OCI-LY1 (cell line): Measurements from ENCODE around the gene TENM4.

Source experiments
- H2AFZ ChIP-seq: fragments of 200-600 bp; sonication (generic), shearing (Covaris generic); 2 replicates; pipeline ENCODE4 v1.6.0; 2014; ENCODE audit warnings: antibody characterized with exemption, mild to moderate bottlenecking, low read length
- H3F3A ChIP-seq: fragments of 200-600 bp; sonication (generic), shearing (Covaris generic); 2 replicates; pipeline ENCODE4 v1.6.0; 2014; ENCODE audit warnings: mild to moderate bottlenecking, antibody characterized with exemption, low read length, moderate library complexity; ENCODE audit not compliant: insufficient read depth
- H3K27ac ChIP-seq: fragments of 200-600 bp; sonication (generic); 2 replicates; pipeline ENCODE4 v1.5.1; 2014; ENCODE audit warnings: low read length, mixed run types, mild to moderate bottlenecking, low read depth; ENCODE audit not compliant: poor library complexity, severe bottlenecking
- H3K27me3 ChIP-seq: fragments of 200-600 bp; sonication (generic); 2 replicates; pipeline ENCODE4 v1.6.0; 2014; ENCODE audit warnings: antibody characterized with exemption, mild to moderate bottlenecking, low read length, moderate library complexity; ENCODE audit not compliant: insufficient read depth
- H3K36me3 ChIP-seq: fragments of 200-600 bp; sonication (generic); 2 replicates; pipeline ENCODE4 v1.6.1; 2014; ENCODE audit warnings: mild to moderate bottlenecking, antibody characterized with exemption, low read length, moderate library complexity, mixed read lengths; ENCODE audit not compliant: insufficient read depth
- H3K4me1 ChIP-seq: fragments of 200-600 bp; sonication (generic); 2 replicates; pipeline ENCODE4 v1.5.1; 2014; ENCODE audit warnings: mild to moderate bottlenecking, low read length, moderate library complexity; ENCODE audit not compliant: insufficient read depth, severe bottlenecking
- H3K4me2 ChIP-seq: fragments of 200-600 bp; sonication (generic), shearing (Covaris generic); 2 replicates; pipeline ENCODE4 v1.6.1; 2014; ENCODE audit warnings: low read length
- H3K4me3 ChIP-seq: fragments of 200-600 bp; sonication (generic); 2 replicates; pipeline ENCODE4 v1.5.1; 2014; ENCODE audit warnings: low read length, low read depth, mild to moderate bottlenecking, mixed read lengths; ENCODE audit not compliant: poor library complexity, severe bottlenecking
- H3K79me2 ChIP-seq: fragments of 200-600 bp; shearing (Covaris generic); 2 replicates; pipeline ENCODE4 v1.6.1; 2016; ENCODE audit warnings: mixed run types, low read length, mixed read lengths; ENCODE audit not compliant: insufficient read depth
- H3K9ac ChIP-seq: fragments of 200-600 bp; sonication (generic), shearing (Covaris generic); 2 replicates; pipeline ENCODE4 v1.6.1; 2014; ENCODE audit warnings: mild to moderate bottlenecking, low read length, mixed read lengths
- H3K9me2 ChIP-seq: fragments of 200-600 bp; sonication (generic), shearing (Covaris generic); 2 replicates; pipeline ENCODE4 v1.6.1; 2014; ENCODE audit warnings: low read depth, mild to moderate bottlenecking, low read length, mixed read lengths
- H3K9me3 ChIP-seq: fragments of 200-600 bp; shearing (Covaris generic); 2 replicates; pipeline ENCODE4 v1.6.1; 2014; ENCODE audit warnings: low read length, mixed read lengths
- H4K20me1 ChIP-seq: fragments of 200-600 bp; sonication (generic), shearing (Covaris generic); 2 replicates; pipeline ENCODE4 v1.6.0; 2016; ENCODE audit warnings: mild to moderate bottlenecking, low read length; ENCODE audit not compliant: insufficient read depth
- EZH2 ChIP-seq: fragments of 200-600 bp; sonication (generic), shearing (Covaris generic); IDR thresholded peaks from 2 replicates; pipeline ENCODE4 v1.8.0; 2017; ENCODE audit warnings: borderline replicate concordance, mixed run types, mild to moderate bottlenecking, antibody characterized with exemption, low read length, moderate library complexity, mixed read lengths
- TF ChIP-seq, protein P1 (sequence below): fragments of 200-600 bp; sonication (generic), shearing (Covaris generic); IDR thresholded peaks from 2 replicates; pipeline ENCODE4 v1.5.1; 2017; ENCODE audit warnings: mild to moderate bottlenecking, antibody characterized with exemption, low read length, moderate library complexity, mixed read lengths

The TENM4 gene

GRCh38 chr11:78730267-78730824, 710.5 kb downstream of the TENM4 start:
- H3K27ac ChIP-seq: no peak overlapping the region
- H3K36me3 ChIP-seq: no peaks in the 10 kb centered on the region
- no peak overlapping the region for H3K4me3 ChIP-seq
- no peaks in the 10 kb centered on the region for H3F3A ChIP-seq
- H4K20me1 ChIP-seq: no peaks in the 10 kb centered on the region
- no peaks in the 10 kb centered on the region for H3K9me2 ChIP-seq
- TF ChIP-seq, protein P1, sequence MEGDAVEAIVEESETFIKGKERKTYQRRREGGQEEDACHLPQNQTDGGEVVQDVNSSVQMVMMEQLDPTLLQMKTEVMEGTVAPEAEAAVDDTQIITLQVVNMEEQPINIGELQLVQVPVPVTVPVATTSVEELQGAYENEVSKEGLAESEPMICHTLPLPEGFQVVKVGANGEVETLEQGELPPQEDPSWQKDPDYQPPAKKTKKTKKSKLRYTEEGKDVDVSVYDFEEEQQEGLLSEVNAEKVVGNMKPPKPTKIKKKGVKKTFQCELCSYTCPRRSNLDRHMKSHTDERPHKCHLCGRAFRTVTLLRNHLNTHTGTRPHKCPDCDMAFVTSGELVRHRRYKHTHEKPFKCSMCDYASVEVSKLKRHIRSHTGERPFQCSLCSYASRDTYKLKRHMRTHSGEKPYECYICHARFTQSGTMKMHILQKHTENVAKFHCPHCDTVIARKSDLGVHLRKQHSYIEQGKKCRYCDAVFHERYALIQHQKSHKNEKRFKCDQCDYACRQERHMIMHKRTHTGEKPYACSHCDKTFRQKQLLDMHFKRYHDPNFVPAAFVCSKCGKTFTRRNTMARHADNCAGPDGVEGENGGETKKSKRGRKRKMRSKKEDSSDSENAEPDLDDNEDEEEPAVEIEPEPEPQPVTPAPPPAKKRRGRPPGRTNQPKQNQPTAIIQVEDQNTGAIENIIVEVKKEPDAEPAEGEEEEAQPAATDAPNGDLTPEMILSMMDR: no peak
- TF ChIP-seq EZH2: no peak
- H3K9ac ChIP-seq: no peak overlapping the region
- no peaks in the 10 kb centered on the region for H3K4me1 ChIP-seq
- H2AFZ ChIP-seq: no peak overlapping the region
- no peaks in the 10 kb centered on the region for H3K79me2 ChIP-seq
- H3K9me3 ChIP-seq: no peaks in the 10 kb centered on the region
- H3K27me3 ChIP-seq: peaks cover 6% of the 10 kb centered on the region; the same call in 1 of the 2 replicates
- H3K4me2 ChIP-seq: no peak overlapping the region

GRCh38 chr11:78727816-78728215, 713.0 kb downstream of the TENM4 start:
- Histone ChIP-seq H3K9ac (no peak overlapping the region), H3K4me3 (no peak overlapping the region), H3K27me3 (peaks cover 6% of the 10 kb centered on the region; the same call in 1 of the 2 replicates), H3K4me1 (no peaks in the 10 kb centered on the region), H3K9me2 (no peaks in the 10 kb centered on the region), H2AFZ (no peak overlapping the region), H3K27ac (no peak overlapping the region), H3K79me2 (no peaks in the 10 kb centered on the region), H3K9me3 (no peaks in the 10 kb centered on the region), H3K4me2 (no peak overlapping the region), H3F3A (no peaks in the 10 kb centered on the region), H3K36me3 (no peaks in the 10 kb centered on the region), H4K20me1 (no peaks in the 10 kb centered on the region)
- TF ChIP-seq EZH2: no peak
- TF ChIP-seq, protein P1: no peak

DNA sequence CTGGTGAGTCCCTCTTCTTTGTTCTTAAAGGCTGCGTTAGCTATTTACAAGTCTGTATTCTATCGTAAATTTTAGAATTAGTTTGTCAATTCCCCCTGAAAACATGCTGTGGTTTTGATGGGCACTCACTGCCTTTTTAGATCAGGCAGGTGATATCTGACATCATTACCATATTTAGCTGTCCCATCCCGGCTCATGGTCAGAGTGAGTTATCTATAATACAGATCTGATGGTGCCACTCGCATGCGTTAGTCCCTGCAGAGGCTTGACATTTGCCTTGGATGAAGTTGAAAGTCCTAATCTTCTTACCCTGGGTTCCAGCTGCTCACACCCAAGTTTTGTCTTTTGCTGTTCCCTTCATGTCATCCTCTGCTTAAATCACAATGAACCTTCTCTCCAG, 715.6 kb downstream of the TENM4 start:
- Histone ChIP-seq H3K9me3 (no peaks in the 10 kb centered on the region), H3K36me3 (no peaks in the 10 kb centered on the region)

More for the DNA sequence above, 715.6 kb downstream of the TENM4 start:
- no peak overlapping the region for H2AFZ ChIP-seq
- H3K27me3 ChIP-seq: peaks cover 6% of the 10 kb centered on the region
- no peak overlapping the region for H3K9ac ChIP-seq
- no peak overlapping the region for H3K27ac ChIP-seq
- H4K20me1 ChIP-seq: no peaks in the 10 kb centered on the region
- H3K4me2 ChIP-seq: no peak overlapping the region
- no peaks in the 10 kb centered on the region for H3F3A ChIP-seq
- H3K4me1 ChIP-seq: no peaks in the 10 kb centered on the region
- TF ChIP-seq, protein P1: no peak
- TF ChIP-seq EZH2: no peak
- H3K9me2 ChIP-seq: no peaks in the 10 kb centered on the region
- no peaks in the 10 kb centered on the region for H3K79me2 ChIP-seq
- H3K4me3 ChIP-seq: no peak overlapping the region
